IPS-18c (cell line): ENCODE data around the gene JPT1.

ENCODE experiments used
- H3K4me3 ChIP-seq: 2 replicates; pipeline ENCODE4 v1.7.0; 2013; ENCODE audit warnings: low read depth, mild to moderate bottlenecking, low read length, moderate library complexity; ENCODE audit not compliant: insufficient read depth
- H3K9me3 ChIP-seq: one replicate; pipeline ENCODE4 v1.6.1; 2013; ENCODE audit warnings: mild to moderate bottlenecking, low read length, moderate library complexity; ENCODE audit not compliant: control insufficient read depth, insufficient read depth

The JPT1 gene

GRCh38 chr17:75115555-75115954, 38.8 kb downstream of the JPT1 start:
- Histone ChIP-seq H3K9me3 (no peaks in the 10 kb centered on the region), H3K4me3 (no peak overlapping the region)

DNA sequence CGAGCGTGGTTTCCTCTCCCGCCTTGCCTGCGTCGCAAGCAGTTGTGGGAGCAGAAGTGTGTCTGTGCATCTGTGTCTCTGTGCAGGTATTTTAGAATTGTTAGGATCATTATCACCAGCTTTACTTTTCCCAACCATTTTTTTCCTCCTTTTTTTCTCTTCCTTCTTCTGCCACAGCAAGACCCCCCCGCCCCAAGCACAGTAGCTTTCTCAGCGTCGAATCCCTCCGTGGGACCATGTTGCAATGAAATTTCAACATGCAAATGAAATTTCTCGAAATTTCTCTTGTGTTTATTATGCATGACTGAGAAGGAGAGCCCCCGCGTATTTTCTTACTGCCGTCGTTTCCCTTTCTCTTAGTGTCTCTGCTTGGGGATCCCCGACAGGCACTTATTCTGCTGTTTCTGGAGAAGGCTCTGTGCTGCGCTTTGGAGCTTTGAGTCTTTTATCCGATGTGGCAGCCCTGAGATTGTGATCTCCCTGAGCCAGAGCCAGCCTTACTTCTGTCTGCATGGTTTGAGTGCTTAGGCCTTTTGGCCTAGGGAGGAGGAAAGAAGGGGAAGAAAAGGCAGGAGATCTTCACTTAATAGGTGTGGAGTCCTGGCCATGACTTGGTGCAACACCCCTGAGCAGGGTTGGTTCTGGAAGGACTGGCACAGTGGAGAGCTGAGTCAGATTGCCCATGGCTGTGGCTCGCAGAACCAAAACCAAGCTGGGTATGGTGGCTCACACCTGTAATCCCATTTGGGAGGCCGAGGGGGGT, 39.6 kb downstream of the JPT1 start:
- no peaks in the 10 kb centered on the region for H3K9me3 ChIP-seq
- H3K4me3 ChIP-seq: no peak overlapping the region

- no peaks in the 10 kb centered on the region for H3K9me3 ChIP-seq
- H3K4me3 ChIP-seq: no peak overlapping the region
Observed at GRCh38 chr17:75113798-75114551, 40.3 kb downstream of the JPT1 start.

DNA sequence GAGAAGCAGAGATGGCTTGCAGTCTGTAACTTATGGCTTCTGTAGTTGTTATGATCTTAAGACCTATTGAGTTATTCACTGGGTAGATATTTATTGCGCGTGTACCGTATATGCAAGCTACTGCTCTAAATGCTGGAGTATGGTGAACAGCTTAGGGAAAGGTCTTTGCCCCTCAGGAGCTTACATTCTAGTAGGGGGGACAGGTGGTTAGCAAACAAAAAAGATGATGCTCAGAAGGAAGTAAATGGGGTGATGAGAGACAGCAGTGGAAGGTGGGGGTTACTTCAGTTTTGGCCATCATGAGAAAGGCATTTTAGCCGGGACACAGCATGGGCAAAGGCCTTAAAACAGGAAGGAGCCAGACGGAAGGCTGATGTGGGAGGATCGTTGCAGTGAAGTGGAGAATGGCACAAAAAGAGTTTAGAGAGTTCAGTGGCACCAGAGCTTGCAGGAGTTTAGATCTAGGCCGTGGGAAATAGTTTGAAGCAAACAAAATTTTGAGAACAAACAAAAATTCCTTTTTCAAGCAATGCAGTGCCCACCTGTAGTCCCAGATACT, 42.5 kb downstream of the JPT1 start:
- Histone ChIP-seq H3K4me3 (no peak overlapping the region), H3K9me3 (no peaks in the 10 kb centered on the region)

DNA sequence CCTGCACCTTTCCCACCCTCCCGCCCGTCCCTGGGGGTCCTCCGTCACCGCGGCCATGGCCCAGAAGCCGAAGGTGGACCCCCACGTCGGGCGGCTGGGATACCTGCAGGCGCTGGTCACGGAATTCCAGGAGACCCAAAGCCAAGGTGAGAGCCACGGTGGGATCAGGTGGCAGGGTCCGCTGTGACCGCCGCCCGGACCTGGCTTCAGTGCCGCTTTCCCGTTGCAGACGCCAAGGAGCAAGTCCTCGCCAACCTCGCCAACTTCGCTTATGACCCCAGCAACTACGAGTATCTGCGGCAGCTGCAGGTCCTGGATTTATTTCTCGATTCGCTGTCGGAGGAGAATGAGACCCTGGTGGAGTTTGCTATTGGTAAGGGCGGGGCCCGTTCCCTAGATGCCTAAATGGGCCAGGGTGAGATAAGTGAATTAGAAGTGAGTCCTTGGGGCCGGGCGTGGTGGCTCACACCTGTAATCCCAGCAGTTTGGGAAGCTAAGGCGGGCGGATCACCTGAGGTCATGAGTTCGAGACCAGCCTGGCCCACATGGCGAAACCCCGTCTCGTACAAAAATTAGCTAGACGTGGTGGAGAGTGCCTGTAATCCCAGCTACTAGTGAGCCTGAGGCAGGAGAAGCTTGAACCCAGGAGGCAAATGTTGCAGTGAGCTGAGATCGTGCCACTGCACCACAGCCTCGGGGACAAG, 43.9 kb downstream of the JPT1 start:
- H3K4me3 ChIP-seq: peak overlapping the region; percentile 85
- no peaks in the 10 kb centered on the region for H3K9me3 ChIP-seq

GRCh38 chr17:75109407-75110233, 44.7 kb downstream of the JPT1 start, which contains the start of gene ARMC7:
Gene ARMC7, plus strand, starts transcription at chr17:75109969. Its CDS starts 320 bp downstream, at chr17:75110289.
- Histone ChIP-seq H3K4me3 (peak within 1 kb of the TSS; percentile 85), H3K9me3 (no peaks in the 10 kb centered on the region)

DNA sequence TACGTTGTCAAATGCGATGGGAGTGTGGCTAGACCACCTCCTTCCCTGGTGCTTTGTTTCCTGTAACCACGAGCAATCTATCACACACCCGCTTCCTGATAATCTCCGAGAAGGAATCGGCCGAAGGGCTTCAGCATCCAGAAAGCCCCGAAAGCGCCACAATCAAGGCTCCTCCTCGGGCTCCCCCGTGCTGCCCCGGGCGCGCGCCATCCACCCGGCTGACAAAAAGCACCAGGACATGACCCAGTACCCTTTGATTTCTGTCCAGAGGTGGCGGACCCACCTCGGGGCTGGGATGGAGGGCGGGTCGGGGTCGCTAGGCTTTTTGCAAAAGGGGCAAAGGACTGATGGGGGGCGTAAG, 45.3 kb downstream of the JPT1 start:
- Histone ChIP-seq H3K9me3 (no peaks in the 10 kb centered on the region), H3K4me3 (peak overlapping the region; percentile 85)

- no peaks in the 10 kb centered on the region for H3K9me3 ChIP-seq
Observed at GRCh38 chr17:75108193-75108592, 46.1 kb downstream of the JPT1 start.

GRCh38 chr17:75105126-75106080, 48.9 kb downstream of the JPT1 start:
- Histone ChIP-seq H3K4me3 (no peak overlapping the region), H3K9me3 (no peaks in the 10 kb centered on the region)

More at GRCh38 chr17:75108193-75108592, 46.1 kb downstream of the JPT1 start:
- H3K4me3 ChIP-seq: no peak overlapping the region

DNA sequence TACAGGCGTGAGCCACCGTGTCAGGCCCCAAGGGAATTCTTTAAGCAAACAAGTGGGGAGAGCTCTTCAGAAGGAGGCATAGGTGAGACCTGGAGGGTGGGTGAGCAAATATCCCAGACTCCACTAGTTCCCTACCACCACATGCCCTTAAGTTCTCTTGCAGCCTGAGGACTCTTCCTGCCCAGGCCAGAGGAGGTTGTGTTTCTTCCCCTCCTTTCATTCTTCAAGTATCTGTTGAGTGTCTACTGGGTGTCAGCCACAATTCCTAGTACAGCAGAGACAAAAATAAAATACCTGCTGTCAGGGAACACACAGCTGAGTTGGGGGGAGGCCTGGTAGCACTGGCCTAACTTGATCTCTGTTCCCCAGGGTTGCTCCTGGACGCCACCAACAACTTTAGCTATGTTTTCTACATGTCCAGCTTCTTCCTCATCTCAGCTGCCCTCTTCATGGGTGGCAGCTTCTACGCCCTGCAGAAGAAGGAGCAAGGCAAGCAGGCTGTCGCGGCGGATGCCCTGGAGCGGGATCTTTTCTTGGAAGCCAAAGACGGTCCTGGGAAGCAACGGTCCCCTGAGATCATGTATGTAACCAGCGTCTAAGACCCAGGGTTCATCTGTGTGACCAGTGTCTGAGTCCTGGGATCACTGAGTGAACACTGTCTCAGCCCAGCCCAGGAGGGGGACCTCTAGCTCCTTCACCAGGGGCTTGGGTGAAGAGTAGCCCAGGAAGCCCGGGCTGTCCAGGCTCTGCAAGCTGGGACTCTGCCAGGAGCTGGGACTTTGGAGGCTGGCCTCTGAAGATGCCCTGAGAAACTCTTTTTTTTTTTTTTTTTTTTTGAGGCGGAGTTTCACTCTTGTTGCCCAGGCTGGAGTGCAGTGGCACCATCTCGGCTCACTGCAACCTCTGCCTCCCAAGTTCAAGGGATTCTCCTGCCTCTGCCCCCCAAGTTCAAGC, 50.4 kb downstream of the JPT1 start:
- Histone ChIP-seq H3K9me3 (no peaks in the 10 kb centered on the region), H3K4me3 (no peak overlapping the region)

DNA sequence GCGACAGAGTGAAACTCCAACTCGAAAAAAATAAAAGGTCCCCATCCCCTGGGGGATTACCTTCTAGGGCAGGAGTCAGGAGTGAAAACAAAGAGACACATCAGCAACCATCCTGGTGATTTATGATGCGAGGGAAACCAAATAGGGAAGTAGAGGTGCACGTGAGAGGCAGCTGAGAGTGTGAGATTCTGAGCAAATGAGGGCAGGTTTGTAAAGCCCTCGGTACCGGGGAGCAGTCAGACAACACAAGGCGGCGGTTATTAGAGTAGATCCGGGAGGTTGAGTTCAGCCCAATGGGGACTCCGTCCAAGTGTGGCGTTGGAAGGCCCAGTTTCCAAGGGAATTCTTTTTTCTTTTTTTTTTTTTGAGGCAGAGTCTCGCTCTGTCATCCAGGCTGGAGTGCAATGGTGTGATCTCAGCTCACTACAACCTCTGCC, 51.9 kb downstream of the JPT1 start:
- no peaks in the 10 kb centered on the region for H3K9me3 ChIP-seq
- H3K4me3 ChIP-seq: no peak overlapping the region

GRCh38 chr17:75099881-75100595, 54.3 kb downstream of the JPT1 start:
- Histone ChIP-seq H3K4me3 (no peak overlapping the region; the same call in 1 of the 2 replicates), H3K9me3 (no peaks in the 10 kb centered on the region)

- no peaks in the 10 kb centered on the region for H3K9me3 ChIP-seq
- H3K4me3 ChIP-seq: no peak overlapping the region
Observed at GRCh38 chr17:75098861-75099260, 55.5 kb downstream of the JPT1 start.

GRCh38 chr17:75097865-75098264, 56.4 kb downstream of the JPT1 start:
- Histone ChIP-seq H3K4me3 (no peak overlapping the region), H3K9me3 (no peaks in the 10 kb centered on the region)
